Neural cell (in vitro differentiated cells): ENCODE results near the gene APAF1. TPM values are rescaled to one million over a fixed set of nuclear protein-coding genes. Genes with fewer than 3 reads are reported as not detected.

Experiments used
- H2AFZ ChIP-seq: fragments of 200-600, 300-800 bp; sonication (generic), shearing (Covaris generic); 2 replicates; pipeline ENCODE4 v1.6.0; 2014; ENCODE audit warnings: low read depth, mild to moderate bottlenecking, antibody characterized with exemption, low read length, moderate library complexity
- H3F3A ChIP-seq: fragments of 200-600 bp; shearing (Covaris generic); 2 replicates; pipeline ENCODE4 v1.6.1; 2016; ENCODE audit warnings: mild to moderate bottlenecking, moderate library complexity, mixed read lengths, antibody characterized with exemption, low read length; ENCODE audit not compliant: insufficient read depth, poor library complexity, severe bottlenecking
- H3K27ac ChIP-seq: fragments of 200-600, 300-800 bp; sonication (generic), shearing (Covaris generic); 2 replicates; pipeline ENCODE4 v1.5.1; 2014; ENCODE audit warnings: mild to moderate bottlenecking, low read length, moderate library complexity
- H3K27me3 ChIP-seq: fragments of 300-800, 200-600 bp; sonication (generic), shearing (Covaris generic); 2 replicates; pipeline ENCODE4 v1.6.0; 2014; ENCODE audit warnings: mild to moderate bottlenecking, low read depth, low read length, moderate library complexity; ENCODE audit not compliant: insufficient read depth
- H3K36me3 ChIP-seq: fragments of 300-800, 200-600 bp; sonication (generic), shearing (Covaris generic); 2 replicates; pipeline ENCODE4 v1.5.1; 2014; ENCODE audit warnings: mild to moderate bottlenecking, antibody characterized with exemption, low read length, moderate library complexity; ENCODE audit not compliant: insufficient read depth
- H3K4me2 ChIP-seq: fragments of 300-800, 200-600 bp; sonication (generic), shearing (Covaris generic); 2 replicates; pipeline ENCODE4 v1.6.0; 2014; ENCODE audit warnings: mild to moderate bottlenecking, low read length
- H3K4me3 ChIP-seq: fragments of 300-800, 200-600 bp; sonication (generic), shearing (Covaris generic); 2 replicates; pipeline ENCODE4 v1.5.1; 2014; ENCODE audit warnings: mild to moderate bottlenecking, low read length, moderate library complexity
- H3K79me2 ChIP-seq: fragments of 200-600 bp; shearing (Covaris generic); replicated peaks from 2 replicates; pipeline ENCODE4 v1.6.0; 2014; ENCODE audit warnings: mild to moderate bottlenecking, low read length, moderate library complexity; ENCODE audit not compliant: insufficient read depth
- H3K9ac ChIP-seq: fragments of 300-800, 200-600 bp; sonication (generic), shearing (Covaris generic); 2 replicates; pipeline ENCODE4 v1.6.1; 2016; ENCODE audit warnings: mild to moderate bottlenecking, low read length, mixed read lengths
- H3K9me2 ChIP-seq: fragments of 200-600 bp; shearing (Covaris generic); 2 replicates; pipeline ENCODE4 v1.6.1; 2016; ENCODE audit warnings: mild to moderate bottlenecking, low read length, mixed read lengths; ENCODE audit not compliant: insufficient read depth
- H3K9me3 ChIP-seq: fragments of 200-600, 300-800 bp; sonication (generic), shearing (Covaris generic); 2 replicates; pipeline ENCODE4 v1.6.1; 2016; ENCODE audit warnings: mild to moderate bottlenecking, mixed run types, low read length, moderate library complexity, mixed read lengths
- H4K20me1 ChIP-seq: fragments of 200-600 bp; shearing (Covaris generic); 2 replicates; pipeline ENCODE4 v1.6.1; 2016; ENCODE audit warnings: mild to moderate bottlenecking, mixed run types; ENCODE audit not compliant: insufficient read depth
- CTCF ChIP-seq: fragments of 450-650 bp; IDR thresholded peaks from 2 replicates; pipeline ENCODE4 v1.5.1; 2014; ENCODE audit warnings: antibody characterized with exemption, mild to moderate bottlenecking, moderate library complexity; ENCODE audit not compliant: poor library complexity, severe bottlenecking
- EP300 ChIP-seq: fragments of 450-650 bp; conservative IDR thresholded peaks from 2 replicates; pipeline ENCODE4 v1.6.1; 2014; ENCODE audit warnings: antibody characterized with exemption, mild to moderate bottlenecking, moderate library complexity; ENCODE audit not compliant: poor library complexity, severe bottlenecking
- EZH2 ChIP-seq: fragments of 200-600, 300-800 bp; shearing (Covaris generic), sonication (generic); IDR thresholded peaks from 2 replicates; pipeline ENCODE4 v1.6.1; 2014; ENCODE audit warnings: antibody characterized with exemption, low read length, borderline replicate concordance, mild to moderate bottlenecking; ENCODE audit not compliant: insufficient read depth, poor library complexity, severe bottlenecking
- MXI1 ChIP-seq: fragments of 450-650 bp; conservative IDR thresholded peaks from 2 replicates; pipeline ENCODE4 v1.6.1; 2014; ENCODE audit warnings: antibody characterized with exemption, mild to moderate bottlenecking; ENCODE audit not compliant: poor library complexity, severe bottlenecking
- POLR2AphosphoS5 ChIP-seq: IDR thresholded peaks from 2 replicates; pipeline ENCODE4 v1.6.1; 2012
- RAD21 ChIP-seq: fragments of 450-650 bp; conservative IDR thresholded peaks from 2 replicates; pipeline ENCODE4 v1.6.1; 2014; ENCODE audit warnings: antibody characterized with exemption, mild to moderate bottlenecking, moderate library complexity
- REST ChIP-seq: IDR thresholded peaks from 2 replicates; pipeline ENCODE4 v1.6.1; 2012; ENCODE audit warnings: borderline replicate concordance
- SMC3 ChIP-seq: fragments of 450-650 bp; conservative IDR thresholded peaks from 2 replicates; pipeline ENCODE4 v1.6.1; 2014; ENCODE audit warnings: antibody characterized with exemption, mild to moderate bottlenecking, moderate library complexity; ENCODE audit not compliant: poor library complexity
- TAF1 ChIP-seq: IDR thresholded peaks from 2 replicates; pipeline ENCODE4 v1.6.1; 2012; ENCODE audit warnings: low read depth
- polyA plus RNA-seq: library from polyadenylated mRNA; depleted of rRNA; stranded (reverse); fragments of >200 nt; gene quantifications from 2 replicates; pipeline ENCODE4 v1.2.3, GENCODE V29; 2014

APAF1 gene
- polyA plus RNA-seq, 1 donor from 2014 or later, result 32.2 TPM

- Histone ChIP-seq H2AFZ (no peak overlapping the region), H3F3A (no peaks in the 10 kb centered on the region), H3K9me2 (no peaks in the 10 kb centered on the region), H3K79me2 (no peaks in the 10 kb centered on the region), H3K9ac (no peak overlapping the region), H3K4me2 (no peak overlapping the region), H3K4me3 (no peak overlapping the region), H3K9me3 (no peaks in the 10 kb centered on the region), H3K27me3 (no peaks in the 10 kb centered on the region), H4K20me1 (no peaks in the 10 kb centered on the region), H3K36me3 (no peaks in the 10 kb centered on the region), H3K27ac (no peak overlapping the region)
- TF ChIP-seq TAF1 (no peak), POLR2AphosphoS5 (no peak), EP300 (no peak), SMC3 (no peak), CTCF (no peak), REST (no peak), RAD21 (no peak), EZH2 (no peak), MXI1 (no peak)
Observed at GRCh38 chr12:98697209-98697608, 52.1 kb downstream of the APAF1 start.

- no peak overlapping the region for H3K27ac ChIP-seq
- H3K27me3 ChIP-seq, result no peaks in the 10 kb centered on the region
- no peaks in the 10 kb centered on the region for H3F3A ChIP-seq
- H3K4me3 ChIP-seq, result no peak overlapping the region
- TF ChIP-seq CTCF, result peak; percentile 79
- peak; percentile 81 for TF ChIP-seq RAD21
- no peak for TF ChIP-seq TAF1
- peak; percentile 89 for TF ChIP-seq SMC3
- H2AFZ ChIP-seq, result no peak overlapping the region
- H3K79me2 ChIP-seq, result no peaks in the 10 kb centered on the region
- H3K9me2 ChIP-seq, result no peaks in the 10 kb centered on the region
- no peaks in the 10 kb centered on the region for H4K20me1 ChIP-seq
- no peaks in the 10 kb centered on the region for H3K9me3 ChIP-seq
- no peak overlapping the region for H3K9ac ChIP-seq
- no peaks in the 10 kb centered on the region for H3K36me3 ChIP-seq
- no peak overlapping the region for H3K4me2 ChIP-seq
Observed at GRCh38 chr12:98698603-98699463, 53.7 kb downstream of the APAF1 start.
